HepG2 (cell line): Measurements from ENCODE around the gene SLC4A11. TPM values are rescaled to one million over a fixed set of nuclear protein-coding genes. Genes with fewer than 3 reads are reported as not detected.

ENCODE experiments used
- AGO1 ChIP-seq: fragments of 200-400 bp; formaldehyde crosslinking; IDR thresholded peaks from 2 replicates; pipeline ENCODE4 v1.6.1; 2017; ENCODE audit warnings: mild to moderate bottlenecking, low read depth, low read length, moderate library complexity; ENCODE audit not compliant: poor library complexity, severe bottlenecking
- BCL6 ChIP-seq: IDR thresholded peaks from 2 replicates; pipeline ENCODE4 v1.6.1; 2016; ENCODE audit warnings: missing genetic modification reagents, missing compliant biosample characterization
- CCDC6 ChIP-seq: sonication (generic); formaldehyde crosslinking; IDR thresholded peaks from 2 replicates; pipeline ENCODE4 v1.8.1; 2022; ENCODE audit warnings: mild to moderate bottlenecking, missing genetic modification reagents, moderate library complexity
- CHCHD3 ChIP-seq: sonication (generic); formaldehyde crosslinking; IDR thresholded peaks from 2 replicates; pipeline ENCODE4 v1.8.0; 2022; ENCODE audit warnings: mild to moderate bottlenecking, missing genetic modification reagents, moderate library complexity
- CREB3 ChIP-seq: sonication (generic); formaldehyde crosslinking; IDR thresholded peaks from 2 replicates; pipeline ENCODE4 v1.5.0; 2020; ENCODE audit warnings: missing genetic modification reagents
- HMGA1 ChIP-seq: sonication (generic); formaldehyde crosslinking; conservative IDR thresholded peaks from 2 replicates; pipeline ENCODE4 v1.4.0; 2020; ENCODE audit warnings: missing genetic modification reagents
- HOXA3 ChIP-seq: sonication (generic); formaldehyde crosslinking; IDR thresholded peaks from 2 replicates; pipeline ENCODE4 v1.5.0; 2020; ENCODE audit warnings: missing genetic modification reagents
- JUNB ChIP-seq: sonication (generic); formaldehyde crosslinking; IDR thresholded peaks from 2 replicates; pipeline ENCODE4 v1.8.0; 2022; ENCODE audit warnings: missing genetic modification reagents, mild to moderate bottlenecking, borderline replicate concordance
- KLF15 ChIP-seq: sonication (generic); formaldehyde crosslinking; IDR thresholded peaks from 2 replicates; pipeline ENCODE4 v1.8.1; 2023; ENCODE audit warnings: borderline replicate concordance, mild to moderate bottlenecking, inconsistent platforms, missing genetic modification reagents, mixed read lengths
- MIER3 ChIP-seq: IDR thresholded peaks from 2 replicates; pipeline ENCODE4 v1.6.1; 2016; ENCODE audit warnings: missing compliant biosample characterization, borderline replicate concordance
- NFKBIZ ChIP-seq: IDR thresholded peaks from 2 replicates; pipeline ENCODE4 v1.6.1; 2018; ENCODE audit warnings: missing genetic modification reagents, missing compliant biosample characterization
- NR3C1 ChIP-seq: sonication (generic); formaldehyde crosslinking; IDR thresholded peaks from 2 replicates; pipeline ENCODE4 v1.4.0; 2020; ENCODE audit warnings: missing genetic modification reagents
- PBX2 ChIP-seq: IDR thresholded peaks from 2 replicates; pipeline ENCODE4 v1.6.1; 2016; ENCODE audit warnings: control low read depth
- SOX13 ChIP-seq, 3 experiments: fragments of 450-650 bp in 1 of 3; sonication (generic) in 1 of 3; formaldehyde crosslinking in 1 of 3; IDR thresholded peaks in 2 of 3; conservative IDR thresholded peaks in 1 of 3; 2 replicates each; pipeline versions ENCODE4 v1.5.0 to v1.6.1; 2016 to 2020; ENCODE audit warnings: antibody characterized with exemption in 1 of 3, mild to moderate bottlenecking in 1 of 3, missing compliant biosample characterization in 1 of 3, missing genetic modification reagents in 1 of 3, moderate library complexity in 1 of 3
- SRSF9 ChIP-seq: fragments of 200-400 bp; formaldehyde crosslinking; IDR thresholded peaks from 2 replicates; pipeline ENCODE4 v1.6.1; 2018; ENCODE audit warnings: borderline replicate concordance, mild to moderate bottlenecking, low read depth, low read length; ENCODE audit not compliant: insufficient read depth, poor library complexity, severe bottlenecking
- USF2 ChIP-seq, 2 experiments: sonication (generic) in 1 of 2; formaldehyde crosslinking in 1 of 2; IDR thresholded peaks; 2 replicates each; pipeline versions ENCODE4 v1.5.1 to v1.6.1; 2011 to 2020; ENCODE audit warnings: borderline replicate concordance in 1 of 2, low read depth in 1 of 2, low read length in 1 of 2, mild to moderate bottlenecking in 1 of 2, missing genetic modification reagents in 1 of 2, moderate library complexity in 1 of 2
- WIZ ChIP-seq: sonication (generic); formaldehyde crosslinking; IDR thresholded peaks from 2 replicates; pipeline ENCODE4 v1.5.1; 2020; ENCODE audit warnings: mild to moderate bottlenecking, missing genetic modification reagents
- ZFYVE20 ChIP-seq: sonication (generic); formaldehyde crosslinking; IDR thresholded peaks from 2 replicates; pipeline ENCODE4 v1.8.0; 2023; ENCODE audit warnings: low read depth, mild to moderate bottlenecking, moderate library complexity, missing genetic modification reagents, borderline replicate concordance
- ZMAT3 ChIP-seq: sonication (generic); formaldehyde crosslinking; conservative IDR thresholded peaks from 2 replicates; pipeline ENCODE4 v1.7.0; 2021; ENCODE audit warnings: missing genetic modification reagents
- ZNF235 ChIP-seq: sonication (generic); formaldehyde crosslinking; IDR thresholded peaks from 2 replicates; pipeline ENCODE4 v1.8.1; 2023; ENCODE audit warnings: mild to moderate bottlenecking, missing genetic modification reagents, borderline replicate concordance
- ZNF713 ChIP-seq: sonication (generic); formaldehyde crosslinking; IDR thresholded peaks from 2 replicates; pipeline ENCODE4 v1.4.0; 2020; ENCODE audit warnings: mild to moderate bottlenecking, missing genetic modification reagents
- ZNF839 ChIP-seq: sonication (generic); formaldehyde crosslinking; IDR thresholded peaks from 2 replicates; pipeline ENCODE4 v1.4.0; 2020; ENCODE audit warnings: missing genetic modification reagents, mild to moderate bottlenecking, borderline replicate concordance
- polyA plus RNA-seq, 8 experiments: library from polyadenylated mRNA; depleted of rRNA in 3 of 8; stranded (reverse) in 7 of 8; unstranded in 1 of 8; fragments of >200 nt; fragmentation: Illumina TruSeq in 4 of 8; extraction: Trizol in 4 of 8; gene quantifications; 2 replicates each; pipeline versions ENCODE4 v1.2.1 to v1.2.3, GENCODE V29; 2011 to 2016; ENCODE audit warnings: low read depth in 4 of 8, missing spikeins in 1 of 8, mixed read lengths in 1 of 8; ENCODE audit not compliant: insufficient read depth in 1 of 8
- total RNA-seq, 5 experiments: library from RNA; depleted of rRNA; stranded (reverse); fragments of >200 nt; fragmentation: Illumina TruSeq; extraction: Trizol; gene quantifications; 2 replicates each; pipeline ENCODE4 v1.2.3, GENCODE V29; 2016; ENCODE audit warnings: low read depth in 1 of 5

SLC4A11 gene
- total and polyA plus RNA-seq, 2 of the 13 experiments (the other 11 are each of a cell fraction or from before 2014, with no cell fraction given): 3.9 to 27.0 TPM

- TF ChIP-seq BCL6 (CRISPR knock-in tag) (no peak), SRSF9 (no peak), HOXA3 (0 out of 2 replicates have a peak, but pooled peaks have one; percentile 22), MIER3 (no peak), USF2 (IDR thresholded peaks at IDR 0.05; ENCODE audit: low read depth, low read length) (no peak), USF2 (CRISPR knock-in tag; IDR thresholded peaks at IDR 0.05; ENCODE audit: borderline replicate concordance) (peak; percentile 57; the same call in 1 of the 2 replicates), KLF15 (peak; percentile 69; the same call in 1 of the 2 replicates), WIZ (no peak; the same call in 1 of the 2 replicates), SOX13 (IDR thresholded peaks at IDR 0.05) (no peak), SOX13 (CRISPR knock-in tag; conservative IDR thresholded peaks at IDR 0.05 in 1 of 2, IDR thresholded peaks at IDR 0.05 in 1 of 2) (no peak), JUNB (CRISPR knock-in tag) (no peak), NFKBIZ (CRISPR knock-in tag) (0 out of 2 replicates have a peak, but pooled peaks have one; percentile 30), NR3C1 (CRISPR knock-in tag) (peak; percentile 29; the same call in 1 of the 2 replicates), PBX2 (no peak), ZMAT3 (CRISPR knock-in tag) (peak; percentile 3; the same call in 1 of the 2 replicates), ZNF839 (no peak; the same call in none of the 2 replicates), ZNF713 (CRISPR knock-in tag) (0 out of 2 replicates have a peak, but pooled peaks have one; percentile 80), CHCHD3 (CRISPR knock-in tag) (0 out of 2 replicates have a peak, but pooled peaks have one; percentile 27), CCDC6 (CRISPR knock-in tag) (0 out of 2 replicates have a peak, but pooled peaks have one; percentile 28), ZFYVE20 (CRISPR knock-in tag) (no peak), AGO1 (peak; percentile 82), HMGA1 (CRISPR knock-in tag) (no peak), CREB3 (CRISPR knock-in tag) (peak; percentile 35; the same call in 1 of the 2 replicates), ZNF235 (CRISPR knock-in tag) (peak; percentile 92)
These were observed 35.5 kb downstream of the SLC4A11 start (continued) for GRCh38 chr20:3203315-3204123.
